HCT116 (cell line): ENCODE results near the gene GABRA5. TPM values are rescaled to one million over a fixed set of nuclear protein-coding genes. Genes with fewer than 3 reads are reported as not detected.

Experiments
- ATAC-seq: fragments of 200-7000 bp; cut with Tn5 transposase; 2 replicates; pipeline ENCODE4 v1.9.1; 2020; ENCODE audit warnings: mild to moderate bottlenecking, moderate library complexity
- BruUV-seq: library from RNA; stranded (reverse); fragments of 400-500 nt; replicated peaks from 2 replicates; lab custom pipeline; 2021; lab: Mats Ljungman, UMichigan
- CTCF ChIA-PET: fragments of 300-600 bp; sonication (Branson Sonifier 250); formaldehyde crosslinking; loops from one replicate; lab custom pipeline; 2021; ENCODE audit warnings: antibody characterized with exemption; lab: Charles Lee
- POLR2A ChIA-PET: fragments of 300-600, 350-600 bp; sonication (Branson Sonifier 250); formaldehyde crosslinking; loops from one replicate; lab custom pipeline; 2021; ENCODE audit warnings: antibody characterized with exemption; lab: Charles Lee
- RAD21 ChIA-PET, 2 experiments: fragments of 300-600 bp; sonication (Branson Sonifier 250); formaldehyde crosslinking; loops; one replicate each; lab custom pipeline; 2023; ENCODE audit warnings: low total read pairs in 2 of 2; ENCODE audit not compliant: uncharacterized antibody in 2 of 2, unreplicated experiment in 2 of 2, low non-redundant PET in 1 of 2; lab: Charles Lee
- DNase-seq: peaks from one replicate; pipeline ENCODE4 v3.0.0-alpha.2; 2010; ENCODE audit warnings: low read depth, low spot score
- H2AFZ ChIP-seq: fragments of 200-600 bp; shearing (Covaris generic), sonication (generic); 2 replicates; pipeline ENCODE4 v1.6.1; 2017; ENCODE audit warnings: low read depth, mixed run types, mixed read lengths, antibody characterized with exemption, low read length; ENCODE audit not compliant: poor library complexity, severe bottlenecking
- H3K27ac ChIP-seq: 2 replicates; pipeline ENCODE4 v1.5.1; 2012; ENCODE audit warnings: low read depth, low read length
- H3K27me3 ChIP-seq: fragments of 200-600 bp; sonication (generic); 2 replicates; pipeline ENCODE4 v1.6.1; 2016; ENCODE audit warnings: mixed run types, low read length, mixed read lengths; ENCODE audit not compliant: insufficient read depth
- H3K36me3 ChIP-seq, 2 experiments: fragments of 200-500 bp in 1 of 2; fragments of 200-600 bp in 1 of 2; sonication (Bioruptor generic) in 1 of 2; sonication (generic) in 1 of 2; 2 replicates each; pipeline versions ENCODE4 v1.5.1 to v1.6.1; 2014 to 2016; ENCODE audit warnings: low read length in 2 of 2, inconsistent platforms in 1 of 2, mixed read lengths in 1 of 2, mixed run types in 1 of 2; ENCODE audit not compliant: insufficient read depth in 2 of 2, control insufficient read depth in 1 of 2
- H3K4me1 ChIP-seq, 2 experiments: fragments of 200-600 bp in 1 of 2; sonication (generic) in 1 of 2; 2 replicates each; pipeline versions ENCODE4 v1.5.1 to v1.6.1; 2012 to 2017; ENCODE audit warnings: low read length in 2 of 2, inconsistent platforms in 1 of 2, mild to moderate bottlenecking in 1 of 2, mixed read lengths in 1 of 2, mixed run types in 1 of 2, moderate library complexity in 1 of 2; ENCODE audit not compliant: insufficient read depth in 2 of 2, control insufficient read depth in 1 of 2
- H3K4me2 ChIP-seq: fragments of 200-600 bp; sonication (generic); 2 replicates; pipeline ENCODE4 v1.6.1; 2017; ENCODE audit warnings: mixed run types, low read length, mixed read lengths
- H3K4me3 ChIP-seq, 2 experiments: fragments of 200-600 bp in 1 of 2; sonication (generic) in 1 of 2; replicated peaks in 1 of 2; 2 replicates each; pipeline ENCODE4 v1.5.1; 2011 to 2016; ENCODE audit warnings: low read length in 2 of 2, control low read depth in 1 of 2, low read depth in 1 of 2, mild to moderate bottlenecking in 1 of 2, mixed read lengths in 1 of 2, mixed run types in 1 of 2
- H3K79me2 ChIP-seq: fragments of 200-600 bp; sonication (generic); 2 replicates; pipeline ENCODE4 v1.6.1; 2017; ENCODE audit warnings: mild to moderate bottlenecking, mixed run types, low read length, moderate library complexity, mixed read lengths; ENCODE audit not compliant: insufficient read depth
- H3K9ac ChIP-seq: fragments of 200-600 bp; sonication (generic); 2 replicates; pipeline ENCODE4 v1.6.1; 2016; ENCODE audit warnings: low read length, mixed read lengths
- H3K9me2 ChIP-seq: fragments of 200-600 bp; sonication (generic), shearing (Covaris generic); 2 replicates; pipeline ENCODE4 v1.6.1; 2017; ENCODE audit warnings: mixed run types, mild to moderate bottlenecking, moderate library complexity; ENCODE audit not compliant: insufficient read depth
- H3K9me3 ChIP-seq, 2 experiments: fragments of 200-500 bp in 1 of 2; fragments of 200-600 bp in 1 of 2; sonication (Bioruptor generic) in 1 of 2; sonication (generic) in 1 of 2; 2 replicates each; pipeline ENCODE4 v1.6.1; 2014 to 2017; ENCODE audit warnings: low read length in 2 of 2, mixed read lengths in 2 of 2, inconsistent platforms in 1 of 2, low read depth in 1 of 2, mild to moderate bottlenecking in 1 of 2, mixed run types in 1 of 2, moderate library complexity in 1 of 2; ENCODE audit not compliant: control insufficient read depth in 1 of 2, insufficient read depth in 1 of 2
- H4K20me1 ChIP-seq: fragments of 200-600 bp; sonication (generic), shearing (Covaris generic); 2 replicates; pipeline ENCODE4 v1.6.1; 2017; ENCODE audit warnings: mixed run types, mild to moderate bottlenecking, moderate library complexity; ENCODE audit not compliant: insufficient read depth
- ATF3 ChIP-seq: IDR thresholded peaks from 2 replicates; pipeline ENCODE4 v1.6.1; 2012
- CBX3 ChIP-seq: IDR thresholded peaks from 2 replicates; pipeline ENCODE4 v1.6.1; 2012; ENCODE audit warnings: low read depth
- CEBPB ChIP-seq: IDR thresholded peaks from 2 replicates; pipeline ENCODE4 v1.6.1; 2012; ENCODE audit warnings: low read depth
- EGR1 ChIP-seq: IDR thresholded peaks from 2 replicates; pipeline ENCODE4 v1.6.1; 2012; ENCODE audit warnings: low read depth
- ELF1 ChIP-seq: IDR thresholded peaks from 2 replicates; pipeline ENCODE4 v1.6.1; 2012; ENCODE audit warnings: low read depth, borderline replicate concordance
- JUND ChIP-seq: IDR thresholded peaks from 2 replicates; pipeline ENCODE4 v1.6.1; 2012
- RAD21 ChIP-seq: IDR thresholded peaks from 2 replicates; pipeline ENCODE4 v1.6.1; 2012; ENCODE audit warnings: low read depth, mild to moderate bottlenecking
- SIN3A ChIP-seq: IDR thresholded peaks from 2 replicates; pipeline ENCODE4 v1.6.1; 2012; ENCODE audit warnings: low read depth
- TCF7L2 ChIP-seq: IDR thresholded peaks from 2 replicates; pipeline ENCODE4 v1.7.0; 2011; ENCODE audit warnings: borderline replicate concordance, inconsistent platforms; ENCODE audit not compliant: insufficient read depth, insufficient read length; ENCODE audit errors: extremely low read depth
- ZBTB33 ChIP-seq: IDR thresholded peaks from 2 replicates; pipeline ENCODE4 v1.6.1; 2011; ENCODE audit warnings: mild to moderate bottlenecking, low read length, moderate library complexity; ENCODE audit not compliant: insufficient replicate concordance; ENCODE audit errors: extremely low read depth
- ZNF274 ChIP-seq: fragments of 200-500 bp; sonication (Bioruptor generic); IDR thresholded peaks from 2 replicates; pipeline ENCODE4 v1.6.1; 2014; ENCODE audit warnings: mild to moderate bottlenecking, low read depth, low read length, inconsistent platforms
- intact Hi-C: fragments of 100-400 bp; cut with micrococcal nuclease; formaldehyde crosslinking; loops from 2 replicates; pipeline ENCODE4 v1.10.0; 2022
- total RNA-seq: library from RNA; stranded (reverse); gene quantifications from one replicate; pipeline ENCODE4 v1.2.1, GENCODE V29; 2021; ENCODE audit not compliant: unreplicated experiment
- TF ChIP-seq, protein P1 (sequence below): IDR thresholded peaks from 2 replicates; pipeline ENCODE4 v1.6.1; 2012

Gene GABRA5
- total RNA-seq, 1 experiment from 2014 or later: not detected

DNA sequence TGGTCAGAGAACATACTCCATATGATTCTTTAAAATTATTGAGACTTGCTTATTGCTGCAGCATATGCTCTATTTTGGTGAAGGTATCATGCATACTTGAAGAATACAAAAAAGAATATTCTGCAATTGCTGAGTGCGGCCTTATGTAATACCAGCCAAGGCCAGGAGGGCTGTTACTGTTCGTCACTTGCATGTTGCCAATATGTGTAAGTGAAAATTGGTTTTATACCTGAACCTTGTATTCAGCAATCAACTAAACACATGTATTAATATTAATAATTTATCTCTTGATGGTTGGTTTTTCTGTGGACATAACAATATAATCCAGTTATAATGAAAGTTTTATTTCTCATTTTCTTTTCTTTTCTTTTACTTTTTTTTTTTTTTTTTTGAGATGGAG is 13.9 kb upstream of the GABRA5 start:
- Histone ChIP-seq H2AFZ (no peak overlapping the region), H3K9me3 (peaks cover 11 to 12% of the 10 kb centered on the region in 2 experiments; a peak in 3 of 4 replicates), H3K4me1 (no peaks in the 10 kb centered on the region), H3K36me3 (no peaks in the 10 kb centered on the region), H3K4me3 (no peak overlapping the region), H3K4me2 (no peak overlapping the region)
- CTCF ChIA-PET: no interaction called here
- no peak for TF ChIP-seq TCF7L2
- TF ChIP-seq EGR1: no peak
- TF ChIP-seq SIN3A: no peak
- no peak for TF ChIP-seq RAD21
- TF ChIP-seq, protein P1, sequence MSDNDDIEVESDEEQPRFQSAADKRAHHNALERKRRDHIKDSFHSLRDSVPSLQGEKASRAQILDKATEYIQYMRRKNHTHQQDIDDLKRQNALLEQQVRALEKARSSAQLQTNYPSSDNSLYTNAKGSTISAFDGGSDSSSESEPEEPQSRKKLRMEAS: no peak
- TF ChIP-seq ATF3: no peak
- TF ChIP-seq ZBTB33: no peak
- TF ChIP-seq JUND: no peak
- TF ChIP-seq, all 23 proteins: peak for 0
- Histone ChIP-seq H3K79me2 (no peaks in the 10 kb centered on the region), H3K27me3 (no peaks in the 10 kb centered on the region), H4K20me1 (no peaks in the 10 kb centered on the region), H3K9ac (no peak overlapping the region), H3K27ac (no peak overlapping the region), H3K9me2 (no peaks in the 10 kb centered on the region)
- ATAC-seq (no peak), DNase-seq (no peak)
- intact Hi-C loops: no loop called here
- no TSS peak for BruUV-seq
- RAD21 ChIA-PET: no interaction called here
- POLR2A ChIA-PET: no interaction called here

DNA sequence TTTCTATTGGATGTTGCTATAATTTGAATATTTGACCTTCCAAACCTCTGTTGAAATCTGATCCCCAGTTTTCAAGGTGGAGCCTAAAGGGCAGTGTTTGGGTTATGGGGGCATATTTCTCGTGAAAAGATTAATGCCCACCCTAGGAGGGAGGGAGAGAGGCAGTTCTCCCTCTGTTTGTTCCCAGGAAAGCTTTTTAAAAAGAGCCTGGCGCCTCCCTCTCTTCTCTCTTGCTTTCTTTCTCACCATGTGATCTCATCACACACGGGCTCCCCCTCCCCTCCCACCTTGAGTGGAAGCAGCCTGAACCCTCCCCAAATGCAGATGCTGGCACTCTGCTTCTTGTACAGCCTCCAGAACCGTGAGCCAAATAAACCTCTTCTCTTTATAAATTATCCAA is 12.4 kb upstream of the GABRA5 start:
- H3K9me2 ChIP-seq: no peaks in the 10 kb centered on the region
- ATAC-seq (no peak), DNase-seq (no peak)
- no TSS peak for BruUV-seq
- peaks cover 9 to 11% of the 10 kb centered on the region in 2 experiments; a peak in 3 of 4 replicates for H3K9me3 ChIP-seq
- no peak overlapping the region for H3K4me2 ChIP-seq
- no peaks in the 10 kb centered on the region for H3K4me1 ChIP-seq
- H3K4me3 ChIP-seq: no peak overlapping the region
- H3K27ac ChIP-seq: no peak overlapping the region
- H4K20me1 ChIP-seq: no peaks in the 10 kb centered on the region
- TF ChIP-seq CEBPB (no peak), TCF7L2 (no peak), JUND (no peak), ELF1 (no peak), CBX3 (no peak), ZNF274 (no peak)
- H3K36me3 ChIP-seq: no peaks in the 10 kb centered on the region
- H3K27me3 ChIP-seq: no peaks in the 10 kb centered on the region
- intact Hi-C loops: no loop called here
- H2AFZ ChIP-seq: no peak overlapping the region
- H3K9ac ChIP-seq: no peak overlapping the region
- no peaks in the 10 kb centered on the region for H3K79me2 ChIP-seq
- ChIA-PET CTCF (no interaction called here), POLR2A (no interaction called here), RAD21 (no interaction called here)
